Hematopoietic multipotent progenitor cell (in vitro differentiated cells): ENCODE data around the gene AFF4. TPM values are rescaled to one million over a fixed set of nuclear protein-coding genes. Genes with fewer than 3 reads are reported as not detected.
"Not testable (repeated sequence)": the region's sequence is repeated elsewhere in the genome, so short reads cannot be mapped to it uniquely, and the experiment has no call there.

Experiments
- DNase-seq, 3 donors: peaks; one replicate each; pipeline ENCODE4 v3.0.0-alpha.2; 2011 to 2015; ENCODE audit warnings: low read depth in 2 of 3, low spot score in 2 of 3
- total RNA-seq: library from RNA; depleted of rRNA; stranded (reverse); fragments of >200 nt; gene quantifications from one replicate; pipeline ENCODE4 v1.2.3, GENCODE V29; 2012

The AFF4 gene
- total RNA-seq = 28.8 TPM

- DNase-seq = peak; percentile 80 to 97 (median 96)
Observed at GRCh38 chr5:132963171-132964104, at the start of gene AFF4. Gene AFF4 (minus strand): TSS chr5:132963634. CDS start chr5:132937189, 26,445 bp downstream.

GRCh38 chr5:133008455-133008854 is 45.0 kb upstream of the AFF4 start:
- DNase-seq = not testable (repeated sequence)

- no peak for DNase-seq
Observed at GRCh38 chr5:133006653-133007052, 43.2 kb upstream of the AFF4 start.

- no peak for DNase-seq
Observed at GRCh38 chr5:132999246-132999645, 35.8 kb upstream of the AFF4 start.

GRCh38 chr5:132998556-132998955 is 35.1 kb upstream of the AFF4 start:
- DNase-seq = no peak

- DNase-seq = no peak
Observed at GRCh38 chr5:132996307-132996706, 32.9 kb upstream of the AFF4 start.

GRCh38 chr5:132987531-132988408 is 24.3 kb upstream of the AFF4 start:
- no peak for DNase-seq

- not testable (repeated sequence) for DNase-seq
Observed at GRCh38 chr5:132982971-132983370, 19.5 kb upstream of the AFF4 start.

- no peak for DNase-seq
Observed at GRCh38 chr5:132981288-132981687, 17.9 kb upstream of the AFF4 start.

- DNase-seq = no peak
Observed at GRCh38 chr5:132979976-132980375, 16.5 kb upstream of the AFF4 start.

GRCh38 chr5:132979367-132979940 is 16.0 kb upstream of the AFF4 start:
- no peak for DNase-seq

- DNase-seq = no peak
Observed at GRCh38 chr5:132976852-132977251, 13.4 kb upstream of the AFF4 start.

GRCh38 chr5:132972436-132972828 is 9.0 kb upstream of the AFF4 start:
- not testable (repeated sequence) for DNase-seq

GRCh38 chr5:132971483-132972435 is 8.3 kb upstream of the AFF4 start:
- no peak for DNase-seq

GRCh38 chr5:132965120-132965519 is 1.7 kb upstream of the AFF4 start:
- DNase-seq = no peak

- peak; percentile 4 to 57 (median 35) for DNase-seq
Observed at GRCh38 chr5:132962429-132963021, 909 bp downstream of the AFF4 start.

- peak in 2 of 3 donors; percentile 8 to 22 for DNase-seq
Observed at GRCh38 chr5:132961887-132962286, 1.5 kb downstream of the AFF4 start.

- not testable (repeated sequence) for DNase-seq
Observed at GRCh38 chr5:132961123-132961815, 2.2 kb downstream of the AFF4 start.
